Fibroblast of villous mesenchyme (primary cell): ENCODE data around the gene ALG10B. TPM values are rescaled to one million over a fixed set of nuclear protein-coding genes. Genes with fewer than 3 reads are reported as not detected.

Experiments used
- DNase-seq: peaks from one replicate; pipeline ENCODE4 v3.0.0-alpha.2; 2010; ENCODE audit warnings: low read depth
- H3K4me3 ChIP-seq: 2 replicates; pipeline ENCODE4 v1.5.1; 2011; ENCODE audit warnings: low read depth, mild to moderate bottlenecking, low read length
- CTCF ChIP-seq: IDR thresholded peaks from 2 replicates; pipeline ENCODE4 v1.5.1; 2012; ENCODE audit warnings: low read depth, mild to moderate bottlenecking, low read length; ENCODE audit not compliant: insufficient read depth
- total RNA-seq: library from RNA; depleted of rRNA; stranded (reverse); fragments of >200 nt; gene quantifications from 2 replicates; pipeline ENCODE4 v1.2.3, GENCODE V29; 2012

The ALG10B gene, protein sequence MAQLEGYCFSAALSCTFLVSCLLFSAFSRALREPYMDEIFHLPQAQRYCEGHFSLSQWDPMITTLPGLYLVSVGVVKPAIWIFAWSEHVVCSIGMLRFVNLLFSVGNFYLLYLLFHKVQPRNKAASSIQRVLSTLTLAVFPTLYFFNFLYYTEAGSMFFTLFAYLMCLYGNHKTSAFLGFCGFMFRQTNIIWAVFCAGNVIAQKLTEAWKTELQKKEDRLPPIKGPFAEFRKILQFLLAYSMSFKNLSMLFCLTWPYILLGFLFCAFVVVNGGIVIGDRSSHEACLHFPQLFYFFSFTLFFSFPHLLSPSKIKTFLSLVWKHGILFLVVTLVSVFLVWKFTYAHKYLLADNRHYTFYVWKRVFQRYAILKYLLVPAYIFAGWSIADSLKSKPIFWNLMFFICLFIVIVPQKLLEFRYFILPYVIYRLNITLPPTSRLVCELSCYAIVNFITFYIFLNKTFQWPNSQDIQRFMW
- 3.0 and 4.8 TPM in 2 replicates for total RNA-seq

- DNase-seq, result peak; percentile 97
- peak; percentile 66 for TF ChIP-seq CTCF
- H3K4me3 ChIP-seq, result peak within 1 kb of the TSS; percentile 87
Measured at GRCh38 chr12:38316391-38317129, at the start of gene ALG10B. ALG10B (plus strand) TSS chr12:38316774; CDS start chr12:38316894, 120 bp downstream.

- TF ChIP-seq CTCF, result no peak
- DNase-seq, result no peak
- H3K4me3 ChIP-seq, result no peak overlapping the region
Measured at GRCh38 chr12:38268612-38269011, 48.0 kb upstream of the ALG10B start.

- no peak for DNase-seq
- H3K4me3 ChIP-seq, result no peak overlapping the region
- TF ChIP-seq CTCF, result no peak
Measured at GRCh38 chr12:38269897-38270296, 46.7 kb upstream of the ALG10B start.

- DNase-seq, result no peak
- no peak for TF ChIP-seq CTCF
- H3K4me3 ChIP-seq, result no peak overlapping the region
Measured at GRCh38 chr12:38279756-38280155, 36.8 kb upstream of the ALG10B start.

GRCh38 chr12:38282886-38283285 is 33.7 kb upstream of the ALG10B start:
- DNase-seq, result no peak
- no peak for TF ChIP-seq CTCF
- H3K4me3 ChIP-seq, result no peak overlapping the region

DNA sequence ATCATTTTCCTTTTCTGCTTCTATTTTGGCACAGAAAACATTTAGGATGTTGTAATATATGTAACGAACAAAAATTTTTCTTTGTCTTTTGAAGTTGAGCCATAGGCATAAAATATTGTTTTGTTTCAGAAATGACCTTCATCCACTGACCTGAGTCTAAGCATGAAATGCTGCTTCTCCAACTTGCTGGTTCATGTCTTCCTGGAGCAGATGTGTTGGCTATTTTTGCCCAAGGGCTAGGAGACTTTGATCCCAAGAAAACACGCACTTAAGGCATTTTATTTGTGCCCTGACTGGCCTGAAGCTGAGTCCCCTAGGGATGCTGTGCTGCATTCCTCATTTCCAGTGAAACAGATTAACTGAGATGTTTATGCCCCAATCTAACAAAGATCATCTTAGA is 27.2 kb upstream of the ALG10B start:
- no peak for TF ChIP-seq CTCF
- DNase-seq, result no peak
- H3K4me3 ChIP-seq, result no peak overlapping the region
